Neural progenitor cell (in vitro differentiated cells): ENCODE results near the gene ZCCHC10.

ENCODE experiments used
- EZH2 ChIP-seq: fragments of 200-600 bp; sonication (generic); IDR thresholded peaks from 2 replicates; pipeline ENCODE4 v1.6.1; 2017; ENCODE audit warnings: antibody characterized with exemption, mild to moderate bottlenecking, moderate library complexity
- TF ChIP-seq, protein P1 (sequence below): fragments of 200-600 bp; sonication (generic); IDR thresholded peaks from 2 replicates; pipeline ENCODE4 v1.5.1; 2017; ENCODE audit warnings: antibody characterized with exemption, mild to moderate bottlenecking

DNA sequence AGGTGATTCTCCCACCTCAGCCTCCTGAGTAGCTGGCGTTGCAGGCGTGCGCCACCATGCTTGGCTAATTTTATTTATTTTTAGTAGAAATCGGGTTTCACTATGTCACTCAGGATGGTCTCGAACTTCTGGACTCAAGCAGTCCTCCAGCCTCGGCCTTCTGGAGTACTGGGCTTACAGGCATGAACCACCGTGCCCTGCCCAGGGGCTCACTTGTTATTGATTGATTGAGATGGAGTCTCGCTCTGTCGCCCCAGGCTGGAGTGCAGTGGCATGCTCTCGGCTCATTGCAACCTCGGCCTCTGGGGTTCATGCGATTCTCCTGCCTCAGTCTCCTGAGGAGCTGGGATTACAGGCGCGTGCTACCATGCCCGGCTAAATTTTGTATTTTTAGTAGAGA is 27.1 kb upstream of the ZCCHC10 start:
- TF ChIP-seq EZH2, result no peak
- TF ChIP-seq, protein P1, sequence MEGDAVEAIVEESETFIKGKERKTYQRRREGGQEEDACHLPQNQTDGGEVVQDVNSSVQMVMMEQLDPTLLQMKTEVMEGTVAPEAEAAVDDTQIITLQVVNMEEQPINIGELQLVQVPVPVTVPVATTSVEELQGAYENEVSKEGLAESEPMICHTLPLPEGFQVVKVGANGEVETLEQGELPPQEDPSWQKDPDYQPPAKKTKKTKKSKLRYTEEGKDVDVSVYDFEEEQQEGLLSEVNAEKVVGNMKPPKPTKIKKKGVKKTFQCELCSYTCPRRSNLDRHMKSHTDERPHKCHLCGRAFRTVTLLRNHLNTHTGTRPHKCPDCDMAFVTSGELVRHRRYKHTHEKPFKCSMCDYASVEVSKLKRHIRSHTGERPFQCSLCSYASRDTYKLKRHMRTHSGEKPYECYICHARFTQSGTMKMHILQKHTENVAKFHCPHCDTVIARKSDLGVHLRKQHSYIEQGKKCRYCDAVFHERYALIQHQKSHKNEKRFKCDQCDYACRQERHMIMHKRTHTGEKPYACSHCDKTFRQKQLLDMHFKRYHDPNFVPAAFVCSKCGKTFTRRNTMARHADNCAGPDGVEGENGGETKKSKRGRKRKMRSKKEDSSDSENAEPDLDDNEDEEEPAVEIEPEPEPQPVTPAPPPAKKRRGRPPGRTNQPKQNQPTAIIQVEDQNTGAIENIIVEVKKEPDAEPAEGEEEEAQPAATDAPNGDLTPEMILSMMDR, result no peak
